K562 (cell line): ENCODE data around the gene SCIN. TPM values are rescaled to one million over a fixed set of nuclear protein-coding genes. Genes with fewer than 3 reads are reported as not detected.

Experiments
- BRCA1 ChIP-seq, 2 experiments: fragments of 450-650 bp in 1 of 2; sonication (generic) in 1 of 2; formaldehyde crosslinking in 1 of 2; IDR thresholded peaks; 2 replicates each; pipeline versions ENCODE4 v1.5.0 to v1.6.1; 2017 to 2020; ENCODE audit warnings: mild to moderate bottlenecking in 1 of 2, missing genetic modification reagents in 1 of 2
- CBX5 ChIP-seq: IDR thresholded peaks from 2 replicates; pipeline ENCODE4 v1.6.1; 2014; ENCODE audit warnings: low read depth, borderline replicate concordance
- FOXK2 ChIP-seq, 2 experiments: fragments of 450-650 bp; IDR thresholded peaks in 1 of 2; conservative IDR thresholded peaks in 1 of 2; 2 replicates each; pipeline ENCODE4 v1.6.1; 2016; ENCODE audit warnings: low read depth in 2 of 2, mild to moderate bottlenecking in 1 of 2
- HDAC8 ChIP-seq: fragments of 450-650 bp; IDR thresholded peaks from 2 replicates; pipeline ENCODE4 v1.6.1; 2016; ENCODE audit warnings: mild to moderate bottlenecking, missing genetic modification characterization, moderate library complexity, missing compliant biosample characterization
- HMGXB4 ChIP-seq: sonication (generic); formaldehyde crosslinking; IDR thresholded peaks from 2 replicates; pipeline ENCODE4 v1.8.1; 2023; ENCODE audit warnings: mild to moderate bottlenecking, missing genetic modification reagents
- IRF9 ChIP-seq: fragments of 450-650 bp; IDR thresholded peaks from 2 replicates; pipeline ENCODE4 v1.6.1; 2016; ENCODE audit warnings: missing biosample characterization, missing genetic modification characterization
- KDM4B ChIP-seq, 2 experiments: fragments of 450-650 bp in 1 of 2; sonication (generic) in 1 of 2; IDR thresholded peaks; 2 replicates each; pipeline ENCODE4 v1.6.1; 2016 to 2017; ENCODE audit warnings: borderline replicate concordance in 2 of 2, antibody characterized with exemption in 1 of 2, low read depth in 1 of 2, mild to moderate bottlenecking in 1 of 2
- MNT ChIP-seq, 2 experiments: fragments of 450-650 bp; conservative IDR thresholded peaks; 2 replicates each; pipeline ENCODE4 v1.6.1; 2017; ENCODE audit warnings: mild to moderate bottlenecking in 2 of 2, moderate library complexity in 2 of 2
- NELFE ChIP-seq: IDR thresholded peaks from 2 replicates; pipeline ENCODE4 v1.6.1; 2011; ENCODE audit warnings: mild to moderate bottlenecking; ENCODE audit not compliant: insufficient read depth, insufficient read length
- PBX2 ChIP-seq, 2 experiments: IDR thresholded peaks in 1 of 2; conservative IDR thresholded peaks in 1 of 2; 2 replicates each; pipeline ENCODE4 v1.6.1; 2016; ENCODE audit warnings: low read depth in 2 of 2, mild to moderate bottlenecking in 1 of 2, missing compliant biosample characterization in 1 of 2, missing genetic modification characterization in 1 of 2, moderate library complexity in 1 of 2
- RBBP5 ChIP-seq: fragments of 200-600 bp; sonication (generic); IDR thresholded peaks from 2 replicates; pipeline ENCODE4 v1.6.1; 2012; ENCODE audit warnings: borderline replicate concordance, mild to moderate bottlenecking, low read length, control low read depth, inconsistent platforms; ENCODE audit not compliant: insufficient read depth, poor library complexity, severe bottlenecking
- SP2 ChIP-seq: IDR thresholded peaks from 2 replicates; pipeline ENCODE4 v1.6.1; 2011; ENCODE audit warnings: mild to moderate bottlenecking, low read depth, low read length, moderate library complexity; ENCODE audit not compliant: poor library complexity, severe bottlenecking; ENCODE audit errors: extremely low read depth
- ZKSCAN3 ChIP-seq: fragments of 250-450 bp; sonication (Bioruptor Pico); IDR thresholded peaks from 2 replicates; pipeline ENCODE4 v1.4.0; 2020
- ZNF124 ChIP-seq: sonication (generic); formaldehyde crosslinking; IDR thresholded peaks from 2 replicates; pipeline ENCODE4 v1.8.1; 2022; ENCODE audit warnings: missing genetic modification reagents
- ZNF140 ChIP-seq: fragments of 250-450 bp; sonication (Bioruptor Pico); IDR thresholded peaks from 2 replicates; pipeline ENCODE4 v1.8.0; 2021; ENCODE audit warnings: moderate library complexity, mild to moderate bottlenecking, inconsistent platforms
- ZNF449 ChIP-seq: fragments of 250-450 bp; sonication (Bioruptor Pico); IDR thresholded peaks from 2 replicates; pipeline ENCODE4 v1.8.0; 2022; ENCODE audit warnings: moderate library complexity, mild to moderate bottlenecking, inconsistent platforms
- polyA plus RNA-seq, 8 experiments: library from polyadenylated mRNA; depleted of rRNA in 4 of 8; stranded (reverse) in 5 of 8; unstranded in 3 of 8; fragments of >200 nt; fragmentation: Nextera tagmentation in 2 of 8; fragmentation: Illumina TruSeq in 1 of 8; extraction: Ambion mirVana in 2 of 8; extraction: Trizol in 1 of 8; gene quantifications; 2 replicates each; pipeline versions ENCODE4 v1.2.1 to v1.2.3, GENCODE V29; 2011 to 2014; ENCODE audit warnings: inconsistent platforms in 1 of 8, missing spikeins in 1 of 8
- total RNA-seq, 7 experiments: library from RNA; depleted of rRNA in 6 of 7; stranded (reverse); fragments of >200 nt in 6 of 7; fragmentation: Illumina TruSeq in 2 of 7; extraction: Trizol in 2 of 7; gene quantifications; 2 replicates each; pipeline versions ENCODE4 v1.2.1 to v1.2.3, GENCODE V29; 2011 to 2021; ENCODE audit warnings: low replicate concordance in 1 of 7

The SCIN gene
- total and polyA plus RNA-seq, 9 of the 15 experiments (the other 6 are each of a cell fraction or from before 2014, with no cell fraction given) = 0.67 to 18.2 (median 10.6) TPM

- TF ChIP-seq MNT (conservative IDR thresholded peaks at IDR 0.05) = peak; percentile 86 to 90
- TF ChIP-seq ZKSCAN3 (CRISPR knock-in tag) = no peak
- TF ChIP-seq CBX5 = peak; percentile 56; the same call in 1 of the 2 replicates
- peak in 1 of 2 experiments; percentile 39; a peak in 2 of 4 replicates for TF ChIP-seq FOXK2 (conservative IDR thresholded peaks at IDR 0.05 in 1 of 2, IDR thresholded peaks at IDR 0.05 in 1 of 2; ENCODE audit: low read depth in 2 of 2)
- TF ChIP-seq NELFE = no peak
- TF ChIP-seq RBBP5 = peak; percentile 50
- peak; percentile 60; the same call in 1 of the 2 replicates for TF ChIP-seq HMGXB4
- TF ChIP-seq ZNF449 (CRISPR knock-in tag) = no peak
- TF ChIP-seq BRCA1 (IDR thresholded peaks at IDR 0.05) = no peak
- TF ChIP-seq BRCA1 (CRISPR knock-in tag; IDR thresholded peaks at IDR 0.05) = no peak
- no peak for TF ChIP-seq SP2
- no peak for TF ChIP-seq IRF9
- TF ChIP-seq PBX2 (CRISPR knock-in tag; IDR thresholded peaks at IDR 0.05; ENCODE audit: low read depth) = no peak
- TF ChIP-seq PBX2 (tag; conservative IDR thresholded peaks at IDR 0.05; ENCODE audit: low read depth) = no peak
- no peak for TF ChIP-seq ZNF124
- TF ChIP-seq ZNF140 (CRISPR knock-in tag) = no peak
- TF ChIP-seq HDAC8 = no peak
- TF ChIP-seq KDM4B (IDR thresholded peaks at IDR 0.05; ENCODE audit: borderline replicate concordance in 2 of 2, low read depth in 1 of 2) = no peak
Observed at GRCh38 chr7:12686234-12686890, 115.8 kb downstream of the SCIN start (continued).
